GM23338 (cell line): ENCODE data around the gene ARHGAP10. TPM values are rescaled to one million over a fixed set of nuclear protein-coding genes. Genes with fewer than 3 reads are reported as not detected.

ENCODE experiments used
- ATAC-seq: fragments of 200-7000 bp; cut with Tn5 transposase; 3 replicates; pipeline ENCODE4 v1.9.1; 2020
- DNase-seq: peaks from one replicate; pipeline ENCODE4 v3.0.0-alpha.2; 2015; ENCODE audit warnings: low spot score
- H2AFZ ChIP-seq: fragments of 200-600 bp; sonication (generic); 2 replicates; pipeline ENCODE4 v1.8.0; 2016; ENCODE audit warnings: antibody characterized with exemption, mild to moderate bottlenecking, moderate library complexity
- H3F3A ChIP-seq: fragments of 200-600 bp; sonication (generic); replicated peaks from 2 replicates; pipeline ENCODE4 v1.8.0; 2017; ENCODE audit warnings: antibody characterized with exemption, mixed run types, low read depth
- H3K27ac ChIP-seq: fragments of 200-600 bp; sonication (generic); 2 replicates; pipeline ENCODE4 v1.6.1; 2016; ENCODE audit warnings: low read depth
- H3K27me3 ChIP-seq: fragments of 200-600 bp; sonication (generic); 2 replicates; pipeline ENCODE4 v1.8.0; 2016; ENCODE audit warnings: mild to moderate bottlenecking, mixed run types, moderate library complexity; ENCODE audit not compliant: insufficient read depth
- H3K36me3 ChIP-seq: fragments of 200-600 bp; sonication (generic); 2 replicates; pipeline ENCODE4 v1.8.0; 2016; ENCODE audit warnings: mild to moderate bottlenecking; ENCODE audit not compliant: insufficient read depth
- H3K4me1 ChIP-seq: fragments of 200-600 bp; sonication (generic); 2 replicates; pipeline ENCODE4 v1.8.0; 2016; ENCODE audit warnings: mild to moderate bottlenecking, moderate library complexity; ENCODE audit not compliant: insufficient read depth
- H3K4me2 ChIP-seq: fragments of 200-600 bp; sonication (generic); 2 replicates; pipeline ENCODE4 v1.7.1; 2017; ENCODE audit warnings: mixed run types
- H3K4me3 ChIP-seq: fragments of 200-600 bp; sonication (generic); 2 replicates; pipeline ENCODE4 v1.6.1; 2016; ENCODE audit warnings: mixed run types
- H3K79me2 ChIP-seq: fragments of 200-600 bp; sonication (generic); replicated peaks from 2 replicates; pipeline ENCODE4 v1.8.0; 2017; ENCODE audit warnings: mild to moderate bottlenecking; ENCODE audit not compliant: insufficient read depth
- H3K9me2 ChIP-seq: fragments of 200-600 bp; sonication (generic); 2 replicates; pipeline ENCODE4 v1.8.0; 2017; ENCODE audit not compliant: insufficient read depth
- H4K20me1 ChIP-seq: fragments of 200-600 bp; sonication (generic); replicated peaks from 2 replicates; pipeline ENCODE4 v1.8.0; 2017; ENCODE audit warnings: mild to moderate bottlenecking; ENCODE audit not compliant: insufficient read depth
- H3K27ac Mint-ChIP-seq: 2 replicates; pipeline ENCODE4 v1.8.0; 2020; ENCODE audit warnings: inconsistent platforms, mild to moderate bottlenecking, moderate library complexity, mixed read lengths
- H3K27me3 Mint-ChIP-seq: 3 replicates; pipeline ENCODE4 v1.8.0; 2022; ENCODE audit warnings: low read depth, mild to moderate bottlenecking, moderate library complexity, mixed read lengths, inconsistent platforms; ENCODE audit not compliant: insufficient read depth, poor library complexity
- H3K36me3 Mint-ChIP-seq: 3 replicates; pipeline ENCODE4 v1.8.0; 2021; ENCODE audit warnings: low read depth, mild to moderate bottlenecking, inconsistent platforms, moderate library complexity, mixed read lengths
- H3K4me1 Mint-ChIP-seq: 3 replicates; pipeline ENCODE4 v1.8.0; 2020; ENCODE audit warnings: mild to moderate bottlenecking, inconsistent platforms, mixed read lengths
- H3K4me3 Mint-ChIP-seq: 3 replicates; pipeline ENCODE4 v1.8.0; 2021; ENCODE audit warnings: moderate library complexity, mild to moderate bottlenecking, inconsistent platforms, mixed read lengths
- H3K9me3 Mint-ChIP-seq: 3 replicates; pipeline ENCODE4 v1.8.0; 2020; ENCODE audit warnings: moderate library complexity, mild to moderate bottlenecking, inconsistent platforms, mixed read lengths
- EZH2phosphoT487 ChIP-seq: fragments of 200-600 bp; sonication (generic); IDR thresholded peaks from one replicate; pipeline ENCODE4 v1.8.1; 2018; ENCODE audit warnings: antibody characterized with exemption; ENCODE audit not compliant: unreplicated experiment
- POLR2AphosphoS5 ChIP-seq: IDR thresholded peaks from 2 replicates; pipeline ENCODE4 v1.6.1; 2016; ENCODE audit warnings: antibody characterized with exemption, low read depth
- STAT1 ChIP-seq: IDR thresholded peaks from one replicate; pipeline ENCODE4 v1.6.1; 2016; ENCODE audit warnings: antibody characterized with exemption; ENCODE audit not compliant: unreplicated experiment
- ZNF114 ChIP-seq: fragments of 250-450 bp; sonication (Bioruptor Pico); IDR thresholded peaks from 2 replicates; pipeline ENCODE4 v1.5.0; 2020; ENCODE audit warnings: mild to moderate bottlenecking, moderate library complexity
- ZNF331 ChIP-seq: fragments of 250-450 bp; sonication (Bioruptor Pico); IDR thresholded peaks from 2 replicates; pipeline ENCODE4 v1.5.0; 2020; ENCODE audit warnings: low read depth, mild to moderate bottlenecking, moderate library complexity
- polyA plus RNA-seq: library from polyadenylated mRNA; unstranded; fragments of >200 nt; fragmentation: Nextera tagmentation; extraction: Ambion mirVana; gene quantifications from 2 replicates; pipeline ENCODE4 v1.2.1, GENCODE V29; 2016
- total RNA-seq: library from RNA; depleted of rRNA; stranded (reverse); fragments of >200 nt; shearing (Covaris generic); gene quantifications from 2 replicates; pipeline ENCODE4 v1.2.3, GENCODE V29; 2014
- TF ChIP-seq, protein P1 (sequence below): fragments of 250-450 bp; sonication (Bioruptor Pico); IDR thresholded peaks from 2 replicates; pipeline ENCODE4 v1.5.0; 2020; ENCODE audit warnings: mild to moderate bottlenecking, moderate library complexity
- TF ChIP-seq, protein P2 (sequence below), 2 experiments: fragments of 200-600 bp in 1 of 2; sonication (generic) in 1 of 2; conservative IDR thresholded peaks; 2 replicates each; pipeline versions ENCODE4 v1.5.1 to v1.6.1; 2016 to 2017; ENCODE audit warnings: antibody characterized with exemption in 2 of 2, low read depth in 2 of 2, mild to moderate bottlenecking in 2 of 2, moderate library complexity in 1 of 2

ARHGAP10 gene
- total and polyA plus RNA-seq, 2 experiments from 2014 or later, result 5.1 to 6.3 TPM

DNA sequence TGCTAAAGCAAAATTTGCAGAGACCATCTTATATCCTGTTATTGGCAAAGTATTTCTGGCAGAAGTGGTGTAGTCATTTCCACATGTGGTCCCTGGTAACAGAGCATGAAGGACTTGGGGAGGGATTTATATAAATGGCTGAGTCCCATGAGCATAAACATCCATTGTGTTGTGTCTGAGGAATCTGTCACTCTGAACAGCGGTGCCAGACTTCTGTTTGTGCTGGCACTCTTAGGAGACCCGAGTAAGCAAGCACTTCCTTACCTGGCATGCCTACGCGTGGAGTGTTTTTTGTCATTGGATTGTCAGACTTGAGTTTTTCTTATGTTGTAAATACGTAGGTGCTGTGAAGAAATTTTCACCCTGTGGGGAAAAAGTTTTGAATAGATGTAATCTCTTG lies 285.9 kb downstream of the ARHGAP10 start (continued):
- TF ChIP-seq, protein P1, sequence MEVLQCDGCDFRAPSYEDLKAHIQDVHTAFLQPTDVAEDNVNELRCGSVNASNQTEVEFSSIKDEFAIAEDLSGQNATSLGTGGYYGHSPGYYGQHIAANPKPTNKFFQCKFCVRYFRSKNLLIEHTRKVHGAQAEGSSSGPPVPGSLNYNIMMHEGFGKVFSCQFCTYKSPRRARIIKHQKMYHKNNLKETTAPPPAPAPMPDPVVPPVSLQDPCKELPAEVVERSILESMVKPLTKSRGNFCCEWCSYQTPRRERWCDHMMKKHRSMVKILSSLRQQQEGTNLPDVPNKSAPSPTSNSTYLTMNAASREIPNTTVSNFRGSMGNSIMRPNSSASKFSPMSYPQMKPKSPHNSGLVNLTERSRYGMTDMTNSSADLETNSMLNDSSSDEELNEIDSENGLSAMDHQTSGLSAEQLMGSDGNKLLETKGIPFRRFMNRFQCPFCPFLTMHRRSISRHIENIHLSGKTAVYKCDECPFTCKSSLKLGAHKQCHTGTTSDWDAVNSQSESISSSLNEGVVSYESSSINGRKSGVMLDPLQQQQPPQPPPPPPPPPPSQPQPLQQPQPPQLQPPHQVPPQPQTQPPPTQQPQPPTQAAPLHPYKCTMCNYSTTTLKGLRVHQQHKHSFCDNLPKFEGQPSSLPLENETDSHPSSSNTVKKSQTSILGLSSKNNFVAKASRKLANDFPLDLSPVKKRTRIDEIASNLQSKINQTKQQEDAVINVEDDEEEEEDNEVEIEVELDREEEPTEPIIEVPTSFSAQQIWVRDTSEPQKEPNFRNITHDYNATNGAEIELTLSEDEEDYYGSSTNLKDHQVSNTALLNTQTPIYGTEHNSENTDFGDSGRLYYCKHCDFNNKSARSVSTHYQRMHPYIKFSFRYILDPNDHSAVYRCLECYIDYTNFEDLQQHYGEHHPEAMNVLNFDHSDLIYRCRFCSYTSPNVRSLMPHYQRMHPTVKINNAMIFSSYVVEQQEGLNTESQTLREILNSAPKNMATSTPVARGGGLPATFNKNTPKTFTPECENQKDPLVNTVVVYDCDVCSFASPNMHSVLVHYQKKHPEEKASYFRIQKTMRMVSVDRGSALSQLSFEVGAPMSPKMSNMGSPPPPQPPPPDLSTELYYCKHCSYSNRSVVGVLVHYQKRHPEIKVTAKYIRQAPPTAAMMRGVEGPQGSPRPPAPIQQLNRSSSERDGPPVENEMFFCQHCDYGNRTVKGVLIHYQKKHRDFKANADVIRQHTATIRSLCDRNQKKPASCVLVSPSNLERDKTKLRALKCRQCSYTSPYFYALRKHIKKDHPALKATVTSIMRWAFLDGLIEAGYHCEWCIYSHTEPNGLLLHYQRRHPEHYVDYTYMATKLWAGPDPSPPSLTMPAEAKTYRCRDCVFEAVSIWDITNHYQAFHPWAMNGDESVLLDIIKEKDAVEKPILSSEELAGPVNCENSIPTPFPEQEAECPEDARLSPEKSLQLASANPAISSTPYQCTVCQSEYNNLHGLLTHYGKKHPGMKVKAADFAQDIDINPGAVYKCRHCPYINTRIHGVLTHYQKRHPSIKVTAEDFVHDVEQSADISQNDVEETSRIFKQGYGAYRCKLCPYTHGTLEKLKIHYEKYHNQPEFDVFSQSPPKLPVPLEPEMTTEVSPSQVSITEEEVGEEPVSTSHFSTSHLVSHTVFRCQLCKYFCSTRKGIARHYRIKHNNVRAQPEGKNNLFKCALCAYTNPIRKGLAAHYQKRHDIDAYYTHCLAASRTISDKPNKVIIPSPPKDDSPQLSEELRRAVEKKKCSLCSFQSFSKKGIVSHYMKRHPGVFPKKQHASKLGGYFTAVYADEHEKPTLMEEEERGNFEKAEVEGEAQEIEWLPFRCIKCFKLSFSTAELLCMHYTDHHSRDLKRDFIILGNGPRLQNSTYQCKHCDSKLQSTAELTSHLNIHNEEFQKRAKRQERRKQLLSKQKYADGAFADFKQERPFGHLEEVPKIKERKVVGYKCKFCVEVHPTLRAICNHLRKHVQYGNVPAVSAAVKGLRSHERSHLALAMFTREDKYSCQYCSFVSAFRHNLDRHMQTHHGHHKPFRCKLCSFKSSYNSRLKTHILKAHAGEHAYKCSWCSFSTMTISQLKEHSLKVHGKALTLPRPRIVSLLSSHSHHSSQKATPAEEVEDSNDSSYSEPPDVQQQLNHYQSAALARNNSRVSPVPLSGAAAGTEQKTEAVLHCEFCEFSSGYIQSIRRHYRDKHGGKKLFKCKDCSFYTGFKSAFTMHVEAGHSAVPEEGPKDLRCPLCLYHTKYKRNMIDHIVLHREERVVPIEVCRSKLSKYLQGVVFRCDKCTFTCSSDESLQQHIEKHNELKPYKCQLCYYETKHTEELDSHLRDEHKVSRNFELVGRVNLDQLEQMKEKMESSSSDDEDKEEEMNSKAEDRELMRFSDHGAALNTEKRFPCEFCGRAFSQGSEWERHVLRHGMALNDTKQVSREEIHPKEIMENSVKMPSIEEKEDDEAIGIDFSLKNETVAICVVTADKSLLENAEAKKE (CRISPR knock-in tag), result no peak

- H3K27ac Mint-ChIP-seq, result no peak overlapping the region
- ATAC-seq (no peak), DNase-seq (no peak)
- no peaks in the 10 kb centered on the region for H3K79me2 ChIP-seq
- H3K27me3 ChIP-seq, result no peaks in the 10 kb centered on the region
- H3K4me1 Mint-ChIP-seq, result peaks cover 11% of the 10 kb centered on the region
- no peaks in the 10 kb centered on the region for H3K9me2 ChIP-seq
- no peaks in the 10 kb centered on the region for H3K4me1 ChIP-seq
- H3K27ac ChIP-seq, result no peak overlapping the region
- no peak overlapping the region for H3K4me3 ChIP-seq
- H3K27me3 Mint-ChIP-seq, result no peaks in the 10 kb centered on the region
- no peaks in the 10 kb centered on the region for H3F3A ChIP-seq
- H3K4me2 ChIP-seq, result no peak overlapping the region
- no peak overlapping the region for H3K4me3 Mint-ChIP-seq
- H3K36me3 ChIP-seq, result no peaks in the 10 kb centered on the region
- H3K36me3 Mint-ChIP-seq, result no peaks in the 10 kb centered on the region
- no peak overlapping the region for H2AFZ ChIP-seq
- no peaks in the 10 kb centered on the region for H3K9me3 Mint-ChIP-seq
- H4K20me1 ChIP-seq, result no peaks in the 10 kb centered on the region
- TF ChIP-seq STAT1, result no peak
- TF ChIP-seq POLR2AphosphoS5, result no peak
- no peak for TF ChIP-seq ZNF331 (CRISPR knock-in tag)
- no peak for TF ChIP-seq ZNF114
- TF ChIP-seq, protein P2, sequence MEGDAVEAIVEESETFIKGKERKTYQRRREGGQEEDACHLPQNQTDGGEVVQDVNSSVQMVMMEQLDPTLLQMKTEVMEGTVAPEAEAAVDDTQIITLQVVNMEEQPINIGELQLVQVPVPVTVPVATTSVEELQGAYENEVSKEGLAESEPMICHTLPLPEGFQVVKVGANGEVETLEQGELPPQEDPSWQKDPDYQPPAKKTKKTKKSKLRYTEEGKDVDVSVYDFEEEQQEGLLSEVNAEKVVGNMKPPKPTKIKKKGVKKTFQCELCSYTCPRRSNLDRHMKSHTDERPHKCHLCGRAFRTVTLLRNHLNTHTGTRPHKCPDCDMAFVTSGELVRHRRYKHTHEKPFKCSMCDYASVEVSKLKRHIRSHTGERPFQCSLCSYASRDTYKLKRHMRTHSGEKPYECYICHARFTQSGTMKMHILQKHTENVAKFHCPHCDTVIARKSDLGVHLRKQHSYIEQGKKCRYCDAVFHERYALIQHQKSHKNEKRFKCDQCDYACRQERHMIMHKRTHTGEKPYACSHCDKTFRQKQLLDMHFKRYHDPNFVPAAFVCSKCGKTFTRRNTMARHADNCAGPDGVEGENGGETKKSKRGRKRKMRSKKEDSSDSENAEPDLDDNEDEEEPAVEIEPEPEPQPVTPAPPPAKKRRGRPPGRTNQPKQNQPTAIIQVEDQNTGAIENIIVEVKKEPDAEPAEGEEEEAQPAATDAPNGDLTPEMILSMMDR (conservative IDR thresholded peaks at IDR 0.05; ENCODE audit: low read depth in 2 of 2), result no peak
- TF ChIP-seq EZH2phosphoT487, result no peak
- TF ChIP-seq, protein P1 (CRISPR knock-in tag), result no peak
Observed at GRCh38 chr4:148021686-148022085, 289.8 kb downstream of the ARHGAP10 start.
